Activated T-cell treated with anti-CD3 and anti-CD28 coated beads, Interleukin-2, amount 50 U/mL, for 48 hours (primary cell): ENCODE measurements around the gene RBM20.
"Not testable (repeated sequence)": the region's sequence is repeated elsewhere in the genome, so short reads cannot be mapped to it uniquely, and the experiment has no call there.

Experiments used
- DNase-seq, 2 experiments: peaks; one replicate each; pipeline ENCODE4 v3.0.0-alpha.2; 2020

RBM20 gene

GRCh38 chr10:110861476-110861875, 217.3 kb downstream of the RBM20 start:
- DNase-seq = no peak

- DNase-seq = no peak
These were observed 218.0 kb downstream of the RBM20 start for GRCh38 chr10:110861930-110862649.

DNA sequence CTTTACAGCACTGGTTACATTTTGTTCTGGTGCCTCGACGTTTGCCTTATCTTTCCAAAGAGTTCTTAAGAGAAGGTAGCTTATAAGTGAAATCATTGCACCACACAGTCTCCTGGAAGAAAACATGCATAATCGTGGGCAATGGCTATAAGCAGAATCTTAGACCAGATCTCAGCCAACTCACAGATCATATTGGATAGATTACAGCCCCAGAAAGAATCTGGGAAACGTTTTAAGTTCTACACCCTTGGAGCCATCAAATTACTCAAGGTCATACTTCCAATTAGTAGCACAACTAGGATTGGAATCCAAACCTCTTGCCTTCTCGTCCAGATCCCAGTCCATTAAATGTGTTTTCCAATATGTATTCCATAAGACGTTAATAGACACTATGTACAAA, 218.8 kb downstream of the RBM20 start:
- DNase-seq = no peak

DNA sequence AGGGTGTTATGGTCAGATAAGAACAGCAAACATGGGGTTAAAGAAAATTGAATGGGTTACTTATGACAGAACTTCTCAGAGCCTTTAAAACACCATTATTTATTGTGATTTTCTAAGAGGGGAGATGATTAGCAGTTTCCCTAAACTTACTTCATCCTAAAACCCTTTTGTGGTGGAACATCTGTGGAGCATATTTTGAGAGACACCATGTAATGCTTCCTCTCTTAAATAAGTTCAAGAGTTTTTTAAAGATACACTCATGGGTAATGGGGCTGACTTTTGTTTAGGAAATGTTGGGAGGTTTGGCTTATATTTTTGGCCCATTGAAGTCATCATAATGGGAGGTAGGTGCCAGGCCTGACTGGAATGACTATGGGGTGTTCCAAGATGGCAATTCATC, 219.2 kb downstream of the RBM20 start:
- no peak for DNase-seq

GRCh38 chr10:110863956-110864355, 219.8 kb downstream of the RBM20 start:
- peak in 1 of 2 experiments; percentile 20 for DNase-seq

DNA sequence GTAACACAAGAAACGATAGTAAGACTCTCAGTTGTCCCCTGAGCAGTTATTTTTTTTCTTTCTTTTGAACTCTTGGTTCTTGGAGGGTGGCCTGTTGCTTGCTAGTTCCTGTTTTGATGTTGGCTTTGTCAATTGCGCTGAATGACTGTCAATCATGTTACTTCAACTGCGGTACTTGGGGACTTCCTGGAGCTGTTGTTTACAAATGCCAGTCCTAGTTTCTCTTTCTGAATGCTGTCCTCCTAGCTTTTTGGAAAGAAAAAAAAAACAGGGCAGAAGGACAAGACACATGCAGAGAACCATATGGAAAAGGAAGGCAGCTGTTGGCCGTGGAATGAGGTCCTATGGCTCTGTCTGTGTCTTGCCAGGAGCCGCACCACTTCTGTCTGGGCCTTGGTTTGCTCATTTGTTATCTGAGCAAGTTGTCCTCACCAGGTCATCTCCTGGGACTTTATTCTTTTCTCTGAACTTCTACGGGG, 220.6 kb downstream of the RBM20 start:
- DNase-seq = peak in 1 of 2 experiments; percentile 19

DNA sequence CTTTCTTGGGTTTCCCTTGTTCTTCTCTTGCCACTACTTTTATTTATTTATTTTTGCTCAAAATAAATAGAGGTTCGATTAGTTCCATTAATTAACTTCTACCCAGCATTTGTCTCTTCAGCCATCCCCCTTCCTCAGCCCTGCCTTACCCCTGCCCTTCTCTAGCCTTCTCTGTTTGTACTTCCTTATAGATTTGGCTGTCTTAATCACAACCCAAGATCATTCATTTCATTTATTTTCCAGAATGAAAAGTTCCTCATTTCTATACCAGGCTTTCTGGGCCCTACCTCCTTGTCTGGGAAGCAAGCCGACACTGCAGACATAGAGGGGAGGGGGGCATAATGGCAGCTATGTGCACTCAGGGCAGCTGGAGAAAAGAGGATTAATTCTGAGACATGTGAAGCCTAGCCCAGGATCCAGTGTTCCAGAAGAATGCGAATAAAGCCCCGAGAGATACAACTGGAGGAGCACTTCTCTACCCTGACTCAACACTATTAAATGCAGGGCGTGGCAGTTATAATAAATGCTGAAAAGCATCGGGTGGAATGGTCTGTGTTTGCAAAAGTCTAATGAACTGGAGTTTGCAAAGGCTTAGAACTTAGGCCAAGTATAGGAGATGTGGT, 221.2 kb downstream of the RBM20 start:
- DNase-seq = no peak

GRCh38 chr10:110865809-110866482, 221.8 kb downstream of the RBM20 start:
- no peak for DNase-seq

DNA sequence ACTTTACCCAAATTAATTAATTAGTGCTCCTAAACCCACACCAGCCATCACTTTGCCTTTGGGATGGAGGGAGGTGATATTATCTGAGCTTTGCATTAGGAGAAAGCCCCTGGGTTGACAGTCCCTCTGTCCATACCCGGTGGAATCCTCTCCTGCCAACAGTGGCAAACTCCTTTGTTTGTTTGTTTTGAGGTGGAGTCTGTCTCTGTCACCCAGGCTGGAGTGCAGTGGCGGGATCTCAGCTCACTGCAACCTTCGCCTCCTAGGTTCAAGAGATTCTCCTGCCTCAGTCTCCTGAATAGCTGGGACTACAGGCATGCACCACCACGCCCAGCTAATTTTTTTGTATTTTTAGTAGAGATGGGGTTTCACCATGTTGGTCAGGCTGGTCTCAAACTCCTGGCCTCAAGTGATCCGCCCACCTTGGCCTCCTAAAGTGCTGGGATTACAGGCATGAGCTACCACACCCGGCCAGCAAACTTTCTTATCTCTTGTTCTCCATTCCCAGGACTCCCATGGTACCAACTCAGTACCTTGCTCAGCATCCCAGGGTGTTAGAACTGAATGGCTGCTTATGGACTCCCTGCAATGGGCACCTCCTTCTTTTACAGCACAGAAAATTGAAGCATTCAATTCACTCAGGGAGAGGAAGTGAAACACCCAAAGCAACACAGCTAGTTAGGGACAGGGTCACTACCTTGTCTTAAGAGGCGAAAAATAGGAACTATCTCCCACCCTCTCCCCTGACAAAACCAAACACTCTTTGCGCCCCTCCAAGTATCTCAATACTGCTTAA, 223.1 kb downstream of the RBM20 start:
- not testable (repeated sequence) for DNase-seq

GRCh38 chr10:110867807-110868465, 223.8 kb downstream of the RBM20 start:
- DNase-seq = no peak

- DNase-seq = no peak
These were observed 224.8 kb downstream of the RBM20 start for GRCh38 chr10:110868981-110869380.

- no peak for DNase-seq
These were observed 226.7 kb downstream of the RBM20 start for GRCh38 chr10:110870823-110871297.

DNA sequence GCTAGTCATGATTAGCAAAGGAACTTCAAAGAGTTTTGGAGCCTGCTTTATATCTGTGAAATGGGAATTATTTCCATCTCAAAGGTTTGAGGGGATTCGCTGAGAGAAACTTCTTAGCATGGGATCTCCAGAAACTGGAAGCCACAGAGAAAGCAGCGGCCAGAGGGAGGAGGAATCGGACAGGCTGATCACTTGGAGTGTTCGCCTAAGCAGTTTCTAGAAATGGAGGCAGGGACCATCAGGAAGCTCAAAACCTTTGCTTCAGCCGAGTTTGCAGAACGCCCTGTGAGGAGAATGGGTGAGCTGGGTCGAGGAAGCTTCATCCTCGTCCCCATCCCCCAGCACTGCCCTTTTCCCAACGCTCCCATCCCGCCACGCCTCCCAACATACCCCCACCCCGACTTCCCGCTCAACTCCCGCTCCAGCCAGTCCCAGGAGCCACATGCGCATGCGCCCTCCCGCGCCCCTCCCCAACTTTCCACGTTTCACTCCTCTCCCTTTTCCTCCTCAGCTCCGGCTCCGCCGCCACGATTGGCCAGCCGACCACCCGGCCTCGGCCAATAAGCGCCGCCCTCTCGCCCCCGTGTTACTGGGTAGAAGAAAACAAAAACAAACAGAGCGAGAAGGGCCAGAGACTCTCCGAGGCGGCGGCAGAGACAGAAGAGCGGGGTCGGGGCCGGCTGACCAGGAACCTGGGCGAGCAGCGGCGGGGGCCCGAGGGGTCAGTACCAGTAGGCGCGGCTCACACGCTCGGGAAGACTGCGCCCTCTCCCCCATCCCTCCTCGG, 227.4 kb downstream of the RBM20 start, which contains the start of gene PDCD4:
TSS of gene PDCD4 (plus strand) at position 631 of the 787 bp plus-strand sequence. CDS start 4,100 bp downstream, outside the sequence.
- peak; percentile 97 for DNase-seq

DNA sequence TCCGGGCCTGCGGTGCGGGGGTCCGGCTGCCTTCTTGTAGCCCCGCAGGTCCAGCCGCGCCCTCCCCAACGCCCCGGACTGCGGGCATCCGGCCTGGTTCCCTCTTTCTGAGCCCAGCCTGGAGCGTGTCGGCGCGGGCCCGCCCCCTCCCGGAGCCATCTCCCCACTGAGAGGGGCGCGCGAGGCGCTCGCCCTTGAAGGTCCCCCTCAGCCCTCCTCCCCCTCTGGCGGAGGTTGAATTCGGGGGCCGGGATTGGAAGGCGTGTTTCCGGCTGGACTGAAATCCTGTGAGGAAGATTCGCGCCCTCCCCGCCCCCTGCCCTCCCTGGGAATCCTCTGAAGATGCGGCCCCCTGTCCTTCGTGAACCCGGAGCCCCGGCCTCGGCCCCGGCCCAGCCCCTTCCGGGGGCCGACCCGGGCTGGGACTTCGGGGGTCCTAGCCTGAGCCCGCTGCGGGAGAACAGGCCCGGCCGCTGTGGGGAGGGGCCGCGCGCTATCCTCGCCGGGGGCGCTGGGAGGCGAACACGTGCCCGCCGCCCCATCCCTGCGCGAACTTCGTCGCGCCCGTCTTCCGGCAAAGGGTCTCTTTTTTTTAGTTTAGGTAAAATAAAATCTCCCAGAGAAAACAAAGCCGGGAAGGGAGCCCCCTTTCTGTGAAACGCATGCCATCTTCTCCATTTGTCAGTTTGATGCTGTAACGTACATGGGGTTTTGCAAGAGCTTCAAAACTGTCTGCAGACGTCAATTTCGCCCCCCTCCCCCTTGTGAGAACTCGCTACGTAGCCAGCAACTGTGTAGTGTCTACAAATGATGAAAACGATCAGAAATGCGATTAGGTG, 228.2 kb downstream of the RBM20 start:
- peak; percentile 74 to 81 for DNase-seq

- no peak for DNase-seq
These were observed 229.1 kb downstream of the RBM20 start for GRCh38 chr10:110872984-110873923.

DNA sequence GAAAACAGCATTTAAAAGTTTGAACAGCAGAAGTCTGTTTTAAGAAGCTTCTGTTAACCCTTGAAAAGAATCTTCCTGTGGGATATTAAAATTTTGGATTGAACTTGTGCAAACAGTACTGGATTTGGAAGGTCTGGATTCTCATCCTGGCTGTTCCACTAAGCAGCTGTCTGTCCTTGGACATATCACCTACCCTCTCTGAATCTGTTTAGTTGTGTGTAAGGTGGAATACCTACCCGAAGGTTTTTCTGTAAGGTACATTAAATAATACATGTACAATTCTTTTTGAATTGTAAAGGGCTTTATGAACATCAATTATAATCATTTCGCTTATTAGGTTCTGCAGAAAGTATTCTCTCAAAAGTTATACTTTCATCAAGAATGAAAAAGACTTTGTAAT, 229.8 kb downstream of the RBM20 start:
- DNase-seq = no peak

- DNase-seq = no peak
These were observed 231.9 kb downstream of the RBM20 start for GRCh38 chr10:110876000-110876399.

GRCh38 chr10:110876788-110877187, 232.7 kb downstream of the RBM20 start:
- no peak for DNase-seq

DNA sequence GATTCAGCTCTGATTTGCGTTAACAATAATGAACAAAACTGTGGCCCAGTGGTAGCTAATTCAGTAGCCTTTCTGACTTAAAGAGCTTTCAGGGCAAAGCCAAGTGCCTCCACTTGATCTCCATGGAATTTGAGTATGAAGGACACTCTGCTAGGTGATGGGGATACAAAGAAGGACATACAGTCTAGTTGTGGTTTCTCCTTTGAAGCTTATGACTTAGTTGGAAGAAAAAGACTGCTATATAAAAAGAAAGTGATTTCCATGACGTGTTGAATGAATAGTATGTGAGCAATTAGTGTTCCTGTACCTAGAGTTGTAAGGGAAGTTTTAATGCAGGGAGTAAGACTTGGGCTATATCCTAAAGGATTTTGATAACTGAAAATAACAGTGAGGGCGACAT, 235.9 kb downstream of the RBM20 start:
- DNase-seq = no peak
